Naive thymus-derived CD4-positive, alpha-beta T cell (primary cell): ENCODE measurements around the gene C11orf86. TPM values are rescaled to one million over a fixed set of nuclear protein-coding genes. Genes with fewer than 3 reads are reported as not detected.
"Not testable (repeated sequence)": the region's sequence is repeated elsewhere in the genome, so short reads cannot be mapped to it uniquely, and the experiment has no call there.

ENCODE experiments used
- ATAC-seq: fragments of 150-1000 bp; cut with Tn5 transposase; 2 replicates; pipeline ENCODE4 v1.10.0; 2021; ENCODE audit warnings: mild to moderate bottlenecking, moderate library complexity
- CTCF ChIA-PET: fragments of 350-600 bp; sonication (Branson Sonifier 250); formaldehyde crosslinking; loops from one replicate; lab custom pipeline; 2021; ENCODE audit warnings: antibody characterized with exemption; lab: Charles Lee
- POLR2A ChIA-PET: fragments of 350-600 bp; sonication (Branson Sonifier 250); formaldehyde crosslinking; loops from one replicate; lab custom pipeline; 2021; ENCODE audit warnings: antibody characterized with exemption, inconsistent platforms; lab: Charles Lee
- DNase-seq, 9 donors: peaks; one replicate each; pipeline versions ENCODE4 v3.0.0 to v3.0.0-alpha.2; 2020 to 2022; ENCODE audit warnings: mixed read lengths in 1 of 9
- H3K27ac ChIP-seq: one replicate; pipeline ENCODE4 v1.7.0; 2013; ENCODE audit warnings: mild to moderate bottlenecking, low read depth, low read length, moderate library complexity
- H3K27me3 ChIP-seq, 2 donors: one replicate each; pipeline ENCODE4 v1.7.0; 2013; ENCODE audit warnings: low read length in 2 of 2, mild to moderate bottlenecking in 2 of 2, moderate library complexity in 2 of 2; ENCODE audit not compliant: control insufficient read depth in 2 of 2, insufficient read depth in 2 of 2
- H3K36me3 ChIP-seq, 3 experiments: 1 replicate in 2 of 3; 2 replicates in 1 of 3; pipeline ENCODE4 v1.7.0; 2013; ENCODE audit warnings: low read length in 3 of 3, mild to moderate bottlenecking in 3 of 3, moderate library complexity in 1 of 3; ENCODE audit not compliant: insufficient read depth in 3 of 3, control insufficient read depth in 2 of 3
- H3K4me1 ChIP-seq, 2 donors: one replicate each; pipeline ENCODE4 v1.7.0; 2013; ENCODE audit warnings: low read length in 2 of 2, mild to moderate bottlenecking in 2 of 2, moderate library complexity in 1 of 2; ENCODE audit not compliant: control insufficient read depth in 2 of 2, insufficient read depth in 2 of 2
- H3K4me3 ChIP-seq: 2 replicates; pipeline ENCODE4 v1.7.0; 2013; ENCODE audit warnings: mild to moderate bottlenecking, low read length
- H3K9me3 ChIP-seq, 3 experiments: 1 replicate in 2 of 3; 2 replicates in 1 of 3; pipeline ENCODE4 v1.7.0; 2013; ENCODE audit warnings: low read length in 3 of 3; ENCODE audit not compliant: control insufficient read depth in 2 of 3
- H3K27ac Mint-ChIP-seq, 9 donors: one replicate each; pipeline ENCODE4 v1.8.0; 2020 to 2022; ENCODE audit warnings: mixed read lengths in 9 of 9, mild to moderate bottlenecking in 8 of 9, moderate library complexity in 5 of 9, inconsistent platforms in 2 of 9
- H3K27me3 Mint-ChIP-seq, 5 donors: one replicate each; pipeline ENCODE4 v1.8.0; 2021 to 2022; ENCODE audit warnings: mixed read lengths in 5 of 5, mild to moderate bottlenecking in 1 of 5
- H3K36me3 Mint-ChIP-seq, 5 donors: one replicate each; pipeline ENCODE4 v1.8.0; 2020 to 2022; ENCODE audit warnings: mixed read lengths in 5 of 5, mild to moderate bottlenecking in 3 of 5, inconsistent platforms in 1 of 5
- H3K4me1 Mint-ChIP-seq, 7 donors: one replicate each; pipeline ENCODE4 v1.8.0; 2020 to 2022; ENCODE audit warnings: mixed read lengths in 7 of 7, mild to moderate bottlenecking in 3 of 7, inconsistent platforms in 1 of 7
- H3K4me3 Mint-ChIP-seq, 10 donors: one replicate each; pipeline ENCODE4 v1.8.0; 2020 to 2022; ENCODE audit warnings: mild to moderate bottlenecking in 10 of 10, mixed read lengths in 10 of 10, moderate library complexity in 6 of 10, inconsistent platforms in 2 of 10
- H3K9me3 Mint-ChIP-seq, 11 donors: one replicate each; pipeline ENCODE4 v1.8.0; 2020 to 2022; ENCODE audit warnings: mixed read lengths in 11 of 11, mild to moderate bottlenecking in 4 of 11, inconsistent platforms in 1 of 11, moderate library complexity in 1 of 11
- intact Hi-C, 2 donors: fragments of 100-400 bp; cut with micrococcal nuclease; formaldehyde crosslinking; loops; one replicate each; pipeline ENCODE4 v1.15.1; 2023
- polyA plus RNA-seq, 2 donors: library from polyadenylated mRNA; unstranded; fragments of 300-500 nt; fragmentation: Illumina TruSeq; gene quantifications; one replicate each; pipeline ENCODE4 v1.2.3, GENCODE V29; 2021
- total RNA-seq, 6 experiments: library from RNA in 5 of 6; stranded (reverse) in 5 of 6; gene quantifications; 1 replicate in 5 of 6; 2 replicates in 1 of 6; pipeline ENCODE4 v1.2.3 and lab custom pipeline; 2021 to 2026

C11orf86 gene
- total and polyA plus RNA-seq, 7 experiments from 2014 or later, result not detected

DNA sequence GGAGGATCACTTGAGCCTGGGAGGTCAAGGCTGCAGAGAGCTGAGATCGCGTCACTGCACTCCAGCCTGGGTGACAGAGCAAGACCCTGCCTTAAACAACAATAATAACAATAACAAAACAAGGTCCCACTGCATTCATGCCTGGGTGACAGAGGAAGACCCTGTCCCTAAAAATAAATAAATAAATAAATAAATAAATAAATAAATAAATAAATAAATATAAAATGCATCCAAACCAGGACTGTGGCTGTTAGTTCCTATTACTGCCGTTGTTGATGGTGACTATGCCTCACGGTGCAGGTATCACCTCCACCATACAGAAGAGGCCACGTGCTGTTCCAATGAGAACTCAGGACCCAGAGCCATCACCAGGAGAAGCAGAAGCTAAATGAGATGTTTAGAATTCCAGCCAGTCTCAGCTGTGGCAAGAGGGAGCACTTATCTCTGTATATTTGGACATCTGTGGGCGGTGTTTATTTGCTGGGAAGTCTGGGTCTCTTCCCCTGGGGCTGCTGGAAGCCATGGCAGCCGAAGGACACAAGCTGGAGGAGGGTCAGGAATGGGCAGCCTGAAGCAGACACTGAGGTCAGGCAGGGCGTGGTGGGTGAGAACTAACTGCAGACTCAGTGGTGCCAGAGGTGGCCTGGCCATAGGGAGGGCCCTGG is 21.6 kb downstream of the C11orf86 start:
- no peaks in the 10 kb centered on the region for H3K36me3 Mint-ChIP-seq
- ChIA-PET CTCF (no interaction called here), POLR2A (interaction anchor here (0.7 kb wide), 1 partner anchor 21 kb away, joined by 3 read pairs; no protein-coding TSS in a partner anchor)
- intact Hi-C loops, result loop anchor here in 1 of 2 donors (10.0 kb wide), 1 partner anchor 62 kb away; no protein-coding TSS in a partner anchor
- DNase-seq, result no peak
- no peak overlapping the region for H3K27ac ChIP-seq
- no peaks in the 10 kb centered on the region for H3K27me3 ChIP-seq
- H3K9me3 Mint-ChIP-seq, result no peaks in the 10 kb centered on the region
- H3K36me3 ChIP-seq, result no peaks in the 10 kb centered on the region
- no peak overlapping the region for H3K4me3 Mint-ChIP-seq
- no peaks in the 10 kb centered on the region for H3K4me1 Mint-ChIP-seq
- H3K9me3 ChIP-seq, result no peaks in the 10 kb centered on the region
- no peak for ATAC-seq
- H3K27ac Mint-ChIP-seq, result no peak overlapping the region
- H3K27me3 Mint-ChIP-seq, result peaks cover 0 to 20% (median 13%) of the 10 kb centered on the region in 5 donors
- no peaks in the 10 kb centered on the region for H3K4me1 ChIP-seq
- no peak overlapping the region for H3K4me3 ChIP-seq

- CTCF ChIA-PET, result no interaction called here
- Mint-ChIP-seq H3K36me3 (no peaks in the 10 kb centered on the region), H3K27me3 (peaks cover 0 to 13% (median 9%) of the 10 kb centered on the region in 5 donors), H3K4me3 (no peak overlapping the region), H3K9me3 (peaks cover 0 to 1% (median 0%) of the 10 kb centered on the region in 11 donors), H3K4me1 (no peaks in the 10 kb centered on the region), H3K27ac (no peak overlapping the region)
- POLR2A ChIA-PET, result no interaction called here
- Histone ChIP-seq H3K9me3 (no peaks in the 10 kb centered on the region), H3K36me3 (no peaks in the 10 kb centered on the region), H3K27me3 (no peaks in the 10 kb centered on the region), H3K4me3 (no peak overlapping the region), H3K27ac (no peak overlapping the region), H3K4me1 (no peaks in the 10 kb centered on the region)
- DNase-seq (no peak), ATAC-seq (no peak)
- intact Hi-C loops, result loop anchor here in 1 of 2 donors (10.0 kb wide), 1 partner anchor 65 kb away; no protein-coding TSS in a partner anchor
Measured at GRCh38 chr11:66999555-66999954, 24.5 kb downstream of the C11orf86 start.

DNA sequence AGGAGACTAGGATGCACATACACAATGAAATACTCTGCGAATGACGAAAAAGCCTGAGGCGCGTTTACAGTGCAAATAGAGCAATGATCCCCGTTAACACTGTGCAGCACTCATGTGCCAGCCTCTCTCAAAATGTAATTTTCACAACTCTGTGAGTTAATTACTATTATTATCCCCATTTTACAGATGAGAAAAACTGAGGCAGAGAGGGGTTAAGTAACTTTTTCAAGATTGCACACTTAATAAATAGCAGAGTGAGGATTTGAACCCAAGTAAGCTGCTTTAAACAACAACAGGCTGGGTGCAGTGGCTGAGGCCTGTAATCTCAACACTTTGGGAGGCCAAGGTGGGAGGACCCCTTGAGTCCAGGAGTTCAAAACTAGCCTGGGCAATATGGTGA is 26.2 kb downstream of the C11orf86 start:
- POLR2A ChIA-PET, result no interaction called here
- DNase-seq (no peak), ATAC-seq (no peak)
- Histone ChIP-seq H3K4me1 (no peaks in the 10 kb centered on the region), H3K4me3 (no peak overlapping the region), H3K27me3 (no peaks in the 10 kb centered on the region), H3K36me3 (no peaks in the 10 kb centered on the region), H3K9me3 (no peaks in the 10 kb centered on the region), H3K27ac (no peak overlapping the region)
- CTCF ChIA-PET, result no interaction called here
- H3K36me3 Mint-ChIP-seq, result no peaks in the 10 kb centered on the region
- intact Hi-C loops, result no loop called here
- peaks cover 0 to 1% (median 0%) of the 10 kb centered on the region in 11 donors for H3K9me3 Mint-ChIP-seq
- peaks cover 0 to 13% (median 9%) of the 10 kb centered on the region in 5 donors for H3K27me3 Mint-ChIP-seq
- peaks cover 0 to 3% (median 2%) of the 10 kb centered on the region in 7 donors for H3K4me1 Mint-ChIP-seq
- no peak overlapping the region for H3K4me3 Mint-ChIP-seq
- no peak overlapping the region for H3K27ac Mint-ChIP-seq

DNA sequence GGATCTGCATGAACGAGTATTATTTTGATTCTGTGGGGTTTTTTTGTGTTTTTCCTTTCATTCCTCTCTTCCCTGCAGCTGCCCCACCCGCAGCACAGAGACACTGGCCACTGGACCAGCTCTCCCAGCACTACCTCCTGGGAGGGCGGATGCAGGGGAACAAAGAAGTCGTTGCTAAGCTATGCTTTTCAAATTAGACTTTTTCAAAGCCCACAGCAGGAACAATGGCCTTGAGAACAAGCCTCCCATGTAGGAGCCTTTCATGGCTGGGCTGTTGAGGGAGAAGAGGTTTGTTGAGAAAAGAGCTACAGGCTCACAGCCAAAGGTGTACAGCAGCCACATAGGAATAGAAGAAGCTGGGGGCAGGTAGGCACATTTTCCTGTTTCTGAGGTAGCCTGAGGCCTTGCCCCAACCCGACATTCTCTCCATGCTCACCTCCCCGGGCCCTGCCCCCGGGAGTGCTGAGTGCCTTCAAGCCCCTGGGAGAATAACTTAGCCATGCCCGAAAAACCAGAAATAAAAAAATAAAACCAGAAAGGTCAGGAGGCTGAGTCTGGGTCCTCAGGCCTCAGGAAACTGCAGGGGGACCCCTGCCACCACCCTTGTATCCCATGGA is 27.3 kb downstream of the C11orf86 start:
- Mint-ChIP-seq H3K27me3 (peaks cover 0 to 7% (median 4%) of the 10 kb centered on the region in 5 donors), H3K36me3 (no peaks in the 10 kb centered on the region), H3K4me3 (no peak overlapping the region), H3K9me3 (peaks cover 0 to 1% (median 0%) of the 10 kb centered on the region in 11 donors), H3K4me1 (peaks cover 0 to 6% (median 4%) of the 10 kb centered on the region in 7 donors), H3K27ac (no peak overlapping the region)
- Histone ChIP-seq H3K27ac (no peak overlapping the region), H3K27me3 (no peaks in the 10 kb centered on the region), H3K9me3 (no peaks in the 10 kb centered on the region), H3K36me3 (no peaks in the 10 kb centered on the region), H3K4me3 (no peak overlapping the region), H3K4me1 (no peaks in the 10 kb centered on the region)
- DNase-seq, result no peak
- intact Hi-C loops, result no loop called here
- no peak for ATAC-seq
- POLR2A ChIA-PET, result no interaction called here
- CTCF ChIA-PET, result no interaction called here

DNA sequence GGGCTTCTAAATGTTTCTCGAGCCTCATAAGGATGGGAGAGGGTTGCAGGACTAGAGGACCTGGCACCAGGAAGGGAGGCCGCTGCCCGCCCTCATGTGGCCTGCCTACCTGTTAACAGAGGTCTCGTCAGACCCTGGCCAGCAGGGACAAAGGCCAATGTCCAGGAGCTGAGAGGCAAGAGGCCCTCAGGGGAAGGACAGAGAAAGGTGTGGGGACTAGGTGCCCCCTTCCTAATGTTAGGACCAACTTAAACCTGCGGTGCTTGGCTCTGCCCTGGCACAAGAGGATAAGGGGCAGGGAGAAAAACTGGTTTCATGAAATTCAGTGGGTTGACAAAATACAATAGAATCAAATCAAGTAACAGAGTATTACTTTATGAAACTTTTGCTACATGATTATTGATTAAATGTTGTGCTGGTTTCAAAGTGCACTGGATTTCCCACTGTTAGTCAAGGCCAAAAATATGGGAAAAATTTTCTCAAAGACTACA is 27.9 kb downstream of the C11orf86 start:
- H3K36me3 ChIP-seq, result no peaks in the 10 kb centered on the region
- ATAC-seq, result no peak
- intact Hi-C loops, result no loop called here
- H3K27ac ChIP-seq, result no peak overlapping the region
- no peak for DNase-seq
- no peak overlapping the region for H3K4me3 ChIP-seq
- no peak overlapping the region for H3K4me3 Mint-ChIP-seq
- no peaks in the 10 kb centered on the region for H3K36me3 Mint-ChIP-seq
- peaks cover 0 to 6% (median 4%) of the 10 kb centered on the region in 7 donors for H3K4me1 Mint-ChIP-seq
- no peaks in the 10 kb centered on the region for H3K4me1 ChIP-seq
- H3K9me3 Mint-ChIP-seq, result peaks cover 0 to 1% (median 0%) of the 10 kb centered on the region in 11 donors
- peaks cover 0 to 5% (median 0%) of the 10 kb centered on the region in 5 donors for H3K27me3 Mint-ChIP-seq
- CTCF ChIA-PET, result no interaction called here
- H3K27ac Mint-ChIP-seq, result no peak overlapping the region
- no peaks in the 10 kb centered on the region for H3K9me3 ChIP-seq
- H3K27me3 ChIP-seq, result no peaks in the 10 kb centered on the region
- POLR2A ChIA-PET, result no interaction called here

GRCh38 chr11:67005200-67005599 is 30.1 kb downstream of the C11orf86 start:
- H3K4me1 ChIP-seq, ATAC-seq, H3K4me3 ChIP-seq, H3K36me3 ChIP-seq, H3K9me3 ChIP-seq, H3K36me3 Mint-ChIP-seq, intact Hi-C loops, H3K27ac ChIP-seq, H3K27me3 Mint-ChIP-seq, H3K4me1 Mint-ChIP-seq, H3K27ac Mint-ChIP-seq, DNase-seq, CTCF ChIA-PET, H3K27me3 ChIP-seq, POLR2A ChIA-PET, H3K9me3 Mint-ChIP-seq, H3K4me3 Mint-ChIP-seq: not testable (repeated sequence)
